ENCODE results near the gene ADTRP. TPM values are rescaled to one million over a fixed set of nuclear protein-coding genes. Genes with fewer than 3 reads are reported as not detected.

Gene ADTRP
- total RNA-seq, 1 experiment from 2014 or later = 0.50 TPM

DNA sequence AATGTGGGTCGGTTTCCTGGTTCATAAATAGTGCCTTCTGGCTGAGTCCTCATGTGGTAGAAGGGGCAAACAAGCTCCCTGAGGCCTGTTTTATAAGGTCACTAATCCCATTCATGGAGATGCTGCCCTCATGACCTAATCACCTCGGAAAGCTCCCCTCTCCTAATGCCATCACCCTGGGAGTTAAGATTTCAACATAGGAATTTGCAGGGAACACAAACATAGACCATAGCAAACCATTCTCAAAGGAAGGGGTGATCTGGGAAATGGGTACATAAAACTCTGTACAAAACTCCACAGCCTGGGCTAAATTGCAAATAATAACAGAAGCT lies 1.5 kb upstream of the ADTRP start:
- Mint-ChIP-seq H3K27me3 (ENCODE audit: low read depth) (no peaks in the 10 kb centered on the region), H3K36me3 (no peaks in the 10 kb centered on the region), H3K4me3 (no peak overlapping the region), H3K4me1 (peaks cover 32% of the 10 kb centered on the region), H3K9me3 (peaks cover 7% of the 10 kb centered on the region; the same call in 1 of the 2 replicates), H3K27ac (no peak overlapping the region)
- ATAC-seq = no peak
- CTCF ChIA-PET = interaction anchor here (0.7 kb wide), 1 partner anchor 70 kb away, joined by 6 read pairs; no protein-coding TSS in a partner anchor
- no peak for TF ChIP-seq ZNF671 (CRISPR knock-in tag; IDR thresholded peaks at IDR 0.05)
- no peak for TF ChIP-seq HMGA2 (CRISPR knock-in tag; IDR thresholded peaks at IDR 0.05)
- TF ChIP-seq CBFB (CRISPR knock-in tag; IDR thresholded peaks at IDR 0.05; ENCODE audit: low read depth) = no peak
- TF ChIP-seq PRRX2 (CRISPR knock-in tag; IDR thresholded peaks at IDR 0.05) = no peak
- no peak for TF ChIP-seq AFF4 (CRISPR knock-in tag; IDR thresholded peaks at IDR 0.05; ENCODE audit: borderline replicate concordance)
- TF ChIP-seq RORB (CRISPR knock-in tag; IDR thresholded peaks at IDR 0.05) = no peak
- no peak for TF ChIP-seq TEAD1 (CRISPR knock-in tag; IDR thresholded peaks at IDR 0.05)
- TF ChIP-seq, protein P1, sequence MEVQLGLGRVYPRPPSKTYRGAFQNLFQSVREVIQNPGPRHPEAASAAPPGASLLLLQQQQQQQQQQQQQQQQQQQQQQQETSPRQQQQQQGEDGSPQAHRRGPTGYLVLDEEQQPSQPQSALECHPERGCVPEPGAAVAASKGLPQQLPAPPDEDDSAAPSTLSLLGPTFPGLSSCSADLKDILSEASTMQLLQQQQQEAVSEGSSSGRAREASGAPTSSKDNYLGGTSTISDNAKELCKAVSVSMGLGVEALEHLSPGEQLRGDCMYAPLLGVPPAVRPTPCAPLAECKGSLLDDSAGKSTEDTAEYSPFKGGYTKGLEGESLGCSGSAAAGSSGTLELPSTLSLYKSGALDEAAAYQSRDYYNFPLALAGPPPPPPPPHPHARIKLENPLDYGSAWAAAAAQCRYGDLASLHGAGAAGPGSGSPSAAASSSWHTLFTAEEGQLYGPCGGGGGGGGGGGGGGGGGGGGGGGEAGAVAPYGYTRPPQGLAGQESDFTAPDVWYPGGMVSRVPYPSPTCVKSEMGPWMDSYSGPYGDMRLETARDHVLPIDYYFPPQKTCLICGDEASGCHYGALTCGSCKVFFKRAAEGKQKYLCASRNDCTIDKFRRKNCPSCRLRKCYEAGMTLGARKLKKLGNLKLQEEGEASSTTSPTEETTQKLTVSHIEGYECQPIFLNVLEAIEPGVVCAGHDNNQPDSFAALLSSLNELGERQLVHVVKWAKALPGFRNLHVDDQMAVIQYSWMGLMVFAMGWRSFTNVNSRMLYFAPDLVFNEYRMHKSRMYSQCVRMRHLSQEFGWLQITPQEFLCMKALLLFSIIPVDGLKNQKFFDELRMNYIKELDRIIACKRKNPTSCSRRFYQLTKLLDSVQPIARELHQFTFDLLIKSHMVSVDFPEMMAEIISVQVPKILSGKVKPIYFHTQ (CRISPR knock-in tag; IDR thresholded peaks at IDR 0.05) = no peak
- TF ChIP-seq, protein P2, sequence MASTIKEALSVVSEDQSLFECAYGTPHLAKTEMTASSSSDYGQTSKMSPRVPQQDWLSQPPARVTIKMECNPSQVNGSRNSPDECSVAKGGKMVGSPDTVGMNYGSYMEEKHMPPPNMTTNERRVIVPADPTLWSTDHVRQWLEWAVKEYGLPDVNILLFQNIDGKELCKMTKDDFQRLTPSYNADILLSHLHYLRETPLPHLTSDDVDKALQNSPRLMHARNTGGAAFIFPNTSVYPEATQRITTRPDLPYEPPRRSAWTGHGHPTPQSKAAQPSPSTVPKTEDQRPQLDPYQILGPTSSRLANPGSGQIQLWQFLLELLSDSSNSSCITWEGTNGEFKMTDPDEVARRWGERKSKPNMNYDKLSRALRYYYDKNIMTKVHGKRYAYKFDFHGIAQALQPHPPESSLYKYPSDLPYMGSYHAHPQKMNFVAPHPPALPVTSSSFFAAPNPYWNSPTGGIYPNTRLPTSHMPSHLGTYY (CRISPR knock-in tag; IDR thresholded peaks at IDR 0.05) = no peak
- TF ChIP-seq, protein P3, sequence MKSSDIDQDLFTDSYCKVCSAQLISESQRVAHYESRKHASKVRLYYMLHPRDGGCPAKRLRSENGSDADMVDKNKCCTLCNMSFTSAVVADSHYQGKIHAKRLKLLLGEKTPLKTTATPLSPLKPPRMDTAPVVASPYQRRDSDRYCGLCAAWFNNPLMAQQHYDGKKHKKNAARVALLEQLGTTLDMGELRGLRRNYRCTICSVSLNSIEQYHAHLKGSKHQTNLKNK (CRISPR knock-in tag; IDR thresholded peaks at IDR 0.05) = no peak
- TF ChIP-seq NR2C2 (CRISPR knock-in tag; IDR thresholded peaks at IDR 0.05) = no peak
- TF ChIP-seq, protein P4, sequence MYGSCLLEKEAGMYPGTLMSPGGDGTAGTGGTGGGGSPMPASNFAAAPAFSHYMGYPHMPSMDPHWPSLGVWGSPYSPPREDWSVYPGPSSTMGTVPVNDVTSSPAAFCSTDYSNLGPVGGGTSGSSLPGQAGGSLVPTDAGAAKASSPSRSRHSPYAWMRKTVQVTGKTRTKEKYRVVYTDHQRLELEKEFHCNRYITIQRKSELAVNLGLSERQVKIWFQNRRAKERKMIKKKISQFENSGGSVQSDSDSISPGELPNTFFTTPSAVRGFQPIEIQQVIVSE (CRISPR knock-in tag; IDR thresholded peaks at IDR 0.05; ENCODE audit: borderline replicate concordance) = no peak
- TF ChIP-seq ATF6 (CRISPR knock-in tag; IDR thresholded peaks at IDR 0.05) = no peak
- TF ChIP-seq ZNF423 (CRISPR knock-in tag; IDR thresholded peaks at IDR 0.05) = no peak
- TF ChIP-seq PRDM15 (CRISPR knock-in tag; IDR thresholded peaks at IDR 0.05) = no peak
- POLR2A ChIA-PET = no interaction called here
- no peak for DNase-seq (ENCODE audit: low spot score)
